Neural crest cell (in vitro differentiated cells): ENCODE measurements around the gene TMEM132C. TPM values are rescaled to one million over a fixed set of nuclear protein-coding genes. Genes with fewer than 3 reads are reported as not detected.

Experiments
- DNase-seq: peaks from one replicate; pipeline ENCODE4 v3.0.0; 2021; ENCODE audit warnings: low read depth, mixed read lengths, low spot score
- H3K27ac Mint-ChIP-seq: one replicate; pipeline ENCODE4 v1.8.0; 2021; ENCODE audit warnings: mild to moderate bottlenecking, mixed read lengths; ENCODE audit not compliant: unreplicated experiment
- H3K27me3 Mint-ChIP-seq: 2 replicates; pipeline ENCODE4 v1.8.0; 2021; ENCODE audit warnings: low read depth, mild to moderate bottlenecking, mixed read lengths
- H3K36me3 Mint-ChIP-seq: 2 replicates; pipeline ENCODE4 v1.8.0; 2021; ENCODE audit warnings: low read depth, mild to moderate bottlenecking, mixed read lengths
- H3K4me1 Mint-ChIP-seq: 2 replicates; pipeline ENCODE4 v1.8.0; 2021; ENCODE audit warnings: mixed read lengths
- H3K4me3 Mint-ChIP-seq: one replicate; pipeline ENCODE4 v1.8.0; 2021; ENCODE audit warnings: mild to moderate bottlenecking, mixed read lengths
- H3K9me3 Mint-ChIP-seq: 2 replicates; pipeline ENCODE4 v1.8.0; 2021; ENCODE audit warnings: mixed read lengths
- CTCF ChIP-seq: fragments of 200-600 bp; sonication (generic); conservative IDR thresholded peaks from 2 replicates; pipeline ENCODE4 v1.5.0; 2021; ENCODE audit warnings: antibody characterized with exemption, mild to moderate bottlenecking
- total RNA-seq: library from RNA; stranded (reverse); gene quantifications from 2 replicates; pipeline ENCODE4 v1.2.1, GENCODE V29; 2021

Gene TMEM132C
- total RNA-seq, 1 donor from 2014 or later: 10.9 TPM

- no peak for DNase-seq
- Mint-ChIP-seq H3K36me3 (peaks cover 2% of the 10 kb centered on the region), H3K27ac (no peak overlapping the region), H3K4me3 (no peak overlapping the region), H3K27me3 (peaks cover 28% of the 10 kb centered on the region), H3K4me1 (peaks cover 12% of the 10 kb centered on the region), H3K9me3 (peaks cover 4% of the 10 kb centered on the region)
- no peak for TF ChIP-seq CTCF
These were observed 21.4 kb downstream of the TMEM132C start for GRCh38 chr12:128288357-128288756.

- Mint-ChIP-seq H3K4me1 (peaks cover 18% of the 10 kb centered on the region), H3K27ac (no peak overlapping the region), H3K9me3 (no peaks in the 10 kb centered on the region), H3K27me3 (peaks cover 33% of the 10 kb centered on the region), H3K36me3 (no peaks in the 10 kb centered on the region), H3K4me3 (no peak overlapping the region)
- no peak for DNase-seq
- TF ChIP-seq CTCF: no peak
These were observed 21.9 kb downstream of the TMEM132C start for GRCh38 chr12:128288896-128289295.

- Mint-ChIP-seq H3K27me3 (peaks cover 35% of the 10 kb centered on the region), H3K4me1 (peaks cover 23% of the 10 kb centered on the region), H3K9me3 (no peaks in the 10 kb centered on the region), H3K4me3 (no peak overlapping the region), H3K27ac (no peak overlapping the region), H3K36me3 (no peaks in the 10 kb centered on the region)
- no peak for TF ChIP-seq CTCF
- no peak for DNase-seq
These were observed 24.0 kb downstream of the TMEM132C start for GRCh38 chr12:128290938-128291337.

- peaks cover 51% of the 10 kb centered on the region for H3K4me1 Mint-ChIP-seq
- H3K9me3 Mint-ChIP-seq: peaks cover 6% of the 10 kb centered on the region
- H3K27me3 Mint-ChIP-seq: peaks cover 33% of the 10 kb centered on the region
- DNase-seq: peak; percentile 31
- H3K27ac Mint-ChIP-seq: no peak overlapping the region
- H3K36me3 Mint-ChIP-seq: peaks cover 12% of the 10 kb centered on the region
- TF ChIP-seq CTCF: no peak
- H3K4me3 Mint-ChIP-seq: peak overlapping the region; percentile 12
These were observed 31.2 kb downstream of the TMEM132C start for GRCh38 chr12:128298091-128298748.

- Mint-ChIP-seq H3K4me3 (no peak overlapping the region), H3K4me1 (no peaks in the 10 kb centered on the region), H3K27ac (no peak overlapping the region), H3K36me3 (peaks cover 9% of the 10 kb centered on the region), H3K9me3 (peaks cover 11% of the 10 kb centered on the region), H3K27me3 (peaks cover 3% of the 10 kb centered on the region)
- no peak for TF ChIP-seq CTCF
- no peak for DNase-seq
These were observed 38.4 kb downstream of the TMEM132C start for GRCh38 chr12:128305336-128305892.
